H1 (cell line): ENCODE data around the gene UMAD1. TPM values are rescaled to one million over a fixed set of nuclear protein-coding genes. Genes with fewer than 3 reads are reported as not detected.

Source experiments
- CHD2 ChIP-seq: IDR thresholded peaks from 2 replicates; pipeline ENCODE4 v1.6.1; 2012; ENCODE audit warnings: low read length, improper control_type of control experiment
- E2F6 ChIP-seq: IDR thresholded peaks from 2 replicates; pipeline ENCODE4 v1.6.1; 2012; ENCODE audit warnings: inconsistent platforms
- FOSL1 ChIP-seq: IDR thresholded peaks from 2 replicates; pipeline ENCODE4 v1.6.1; 2011; ENCODE audit warnings: mild to moderate bottlenecking, low read depth, low read length, moderate library complexity; ENCODE audit not compliant: insufficient read depth
- GTF2F1 ChIP-seq: IDR thresholded peaks from 2 replicates; pipeline ENCODE4 v1.6.1; 2012; ENCODE audit warnings: low read depth, low read length, improper control_type of control experiment, borderline replicate concordance
- KDM1A ChIP-seq: fragments of 200-600, 300-600 bp; sonication (generic); IDR thresholded peaks from 2 replicates; pipeline ENCODE4 v1.7.1; 2016; ENCODE audit warnings: mild to moderate bottlenecking, low read length, borderline replicate concordance
- MAFK ChIP-seq: IDR thresholded peaks from 2 replicates; pipeline ENCODE4 v1.6.1; 2012; ENCODE audit warnings: low read depth, mild to moderate bottlenecking, improper control_type of control experiment, low read length
- SIX5 ChIP-seq: IDR thresholded peaks from 2 replicates; pipeline ENCODE4 v1.6.1; 2011; ENCODE audit warnings: mild to moderate bottlenecking, low read depth, low read length
- SP4 ChIP-seq: IDR thresholded peaks from 2 replicates; pipeline ENCODE4 v1.6.1; 2012; ENCODE audit warnings: low read length, inconsistent platforms
- TBP ChIP-seq: IDR thresholded peaks from 2 replicates; pipeline ENCODE4 v1.6.1; 2011; ENCODE audit warnings: low read depth, low read length, improper control_type of control experiment
- ZNF274 ChIP-seq: IDR thresholded peaks from 2 replicates; pipeline ENCODE4 v1.7.0; 2012; ENCODE audit warnings: low read length, borderline replicate concordance; ENCODE audit errors: extremely low read depth
- polyA plus RNA-seq, 7 experiments: library from polyadenylated mRNA; depleted of rRNA in 3 of 7; stranded (reverse) in 5 of 7; unstranded in 2 of 7; fragments of >200 nt in 5 of 7; fragments of 200-250 nt in 2 of 7; gene quantifications; 1 replicate in 5 of 7; 2 replicates in 1 of 7; 4 replicates in 1 of 7; pipeline versions ENCODE4 v1.2.1 to v1.2.3, GENCODE V29; 2011 to 2013; ENCODE audit warnings: missing spikeins in 2 of 7, mixed read lengths in 2 of 7
- total RNA-seq: library from RNA; stranded (reverse); fragmentation: NEBNext Ultra II Directional; extraction: Animal tissue kit (Norgen Biotek cat#: 25700); gene quantifications from 2 replicates; pipeline ENCODE4 v1.2.1, GENCODE V29; 2021

Gene UMAD1
- total and polyA plus RNA-seq, 2 of the 8 experiments (the other 6 are each of a cell fraction or from before 2014, with no cell fraction given), result 10.4 to 12.3 TPM

- TF ChIP-seq TBP, result no peak
- TF ChIP-seq KDM1A, result no peak
- no peak for TF ChIP-seq MAFK
- TF ChIP-seq ZNF274, result no peak
- no peak for TF ChIP-seq CHD2
- no peak for TF ChIP-seq GTF2F1
- TF ChIP-seq FOSL1, result no peak
- no peak for TF ChIP-seq E2F6
- no peak for TF ChIP-seq SIX5
- TF ChIP-seq SP4, result no peak
Measured at GRCh38 chr7:7642081-7642480, 1.5 kb downstream of the UMAD1 start (continued).
